Natural killer cell treated with Interleukin-12 subunit alpha and Interleukin-12 subunit beta and Interleukin-15 and Interleukin-18, amount 100 ng/mL, for 72 hours (primary cell): ENCODE data around the gene KCTD16. TPM values are rescaled to one million over a fixed set of nuclear protein-coding genes. Genes with fewer than 3 reads are reported as not detected.

Source experiments
- ATAC-seq, 2 donors: fragments of 150-1000 bp; cut with Tn5 transposase in 1 of 2; sonication (Bioruptor Pico), chemical (Tn5 transposase) in 1 of 2; 2 replicates each; pipeline ENCODE4 v1.10.0; 2021
- DNase-seq: peaks from one replicate; pipeline ENCODE4 v3.0.0; 2022; ENCODE audit warnings: low spot score
- H3K27ac Mint-ChIP-seq, 2 donors: 1 replicate in 1 of 2; 2 replicates in 1 of 2; pipeline ENCODE4 v1.8.0; 2022; ENCODE audit warnings: mixed read lengths in 2 of 2, mild to moderate bottlenecking in 1 of 2, moderate library complexity in 1 of 2
- H3K27me3 Mint-ChIP-seq, 2 donors: 1 replicate in 1 of 2; 2 replicates in 1 of 2; pipeline ENCODE4 v1.8.0; 2022; ENCODE audit warnings: mixed read lengths in 2 of 2
- H3K36me3 Mint-ChIP-seq: one replicate; pipeline ENCODE4 v1.8.0; 2022; ENCODE audit warnings: mixed read lengths
- H3K4me1 Mint-ChIP-seq, 2 donors: 1 replicate in 1 of 2; 2 replicates in 1 of 2; pipeline ENCODE4 v1.8.0; 2022; ENCODE audit warnings: low read depth in 2 of 2, mixed read lengths in 2 of 2, mild to moderate bottlenecking in 1 of 2
- H3K4me3 Mint-ChIP-seq: one replicate; pipeline ENCODE4 v1.8.0; 2022; ENCODE audit warnings: mixed read lengths
- H3K9me3 Mint-ChIP-seq: 2 replicates; pipeline ENCODE4 v1.8.0; 2022; ENCODE audit warnings: mixed read lengths
- total RNA-seq, 2 donors: library from RNA; stranded (reverse); gene quantifications; one replicate each; pipeline ENCODE4 v1.2.3, GENCODE V29; 2022

The KCTD16 gene
- total RNA-seq, 2 donors from 2014 or later = not detected

GRCh38 chr5:144141585-144141984 lies 29.1 kb upstream of the KCTD16 start:
- H3K36me3 Mint-ChIP-seq = no peaks in the 10 kb centered on the region
- peaks cover 25 to 30% of the 10 kb centered on the region in 2 donors for H3K27me3 Mint-ChIP-seq
- H3K9me3 Mint-ChIP-seq = no peaks in the 10 kb centered on the region
- ATAC-seq (no peak), DNase-seq (no peak)
- H3K27ac Mint-ChIP-seq = no peak overlapping the region
- H3K4me3 Mint-ChIP-seq = no peak overlapping the region
- H3K4me1 Mint-ChIP-seq = peaks cover 0 to 3% of the 10 kb centered on the region in 2 donors

GRCh38 chr5:144142139-144142823 lies 28.4 kb upstream of the KCTD16 start:
- Mint-ChIP-seq H3K27ac (no peak overlapping the region), H3K9me3 (no peaks in the 10 kb centered on the region), H3K4me1 (peaks cover 0 to 3% of the 10 kb centered on the region in 2 donors), H3K36me3 (no peaks in the 10 kb centered on the region), H3K4me3 (no peak overlapping the region), H3K27me3 (peaks cover 27 to 28% of the 10 kb centered on the region in 2 donors)
- DNase-seq = no peak
- ATAC-seq = peak in 1 of 2 donors; percentile 67

DNA sequence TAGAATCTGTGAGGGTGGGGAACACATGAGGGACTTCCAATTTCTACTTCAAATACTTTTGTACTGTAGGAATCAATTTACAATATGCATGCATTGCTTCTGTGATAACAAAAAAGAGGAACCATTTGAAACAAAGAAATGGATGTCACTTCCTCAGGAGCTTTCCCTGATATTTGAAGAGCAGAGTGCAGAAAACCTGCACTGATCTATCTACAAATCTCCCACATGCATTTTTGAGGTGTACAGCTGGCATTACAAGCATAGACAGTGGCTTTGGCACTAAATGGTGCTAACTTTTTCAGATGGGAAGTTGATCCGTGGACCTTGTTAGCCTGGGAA lies 27.9 kb upstream of the KCTD16 start:
- Mint-ChIP-seq H3K4me1 (peaks cover 0 to 3% of the 10 kb centered on the region in 2 donors), H3K4me3 (no peak overlapping the region), H3K36me3 (no peaks in the 10 kb centered on the region), H3K27ac (no peak overlapping the region), H3K27me3 (peaks cover 24 to 26% of the 10 kb centered on the region in 2 donors), H3K9me3 (no peaks in the 10 kb centered on the region)
- ATAC-seq (no peak), DNase-seq (no peak)

DNA sequence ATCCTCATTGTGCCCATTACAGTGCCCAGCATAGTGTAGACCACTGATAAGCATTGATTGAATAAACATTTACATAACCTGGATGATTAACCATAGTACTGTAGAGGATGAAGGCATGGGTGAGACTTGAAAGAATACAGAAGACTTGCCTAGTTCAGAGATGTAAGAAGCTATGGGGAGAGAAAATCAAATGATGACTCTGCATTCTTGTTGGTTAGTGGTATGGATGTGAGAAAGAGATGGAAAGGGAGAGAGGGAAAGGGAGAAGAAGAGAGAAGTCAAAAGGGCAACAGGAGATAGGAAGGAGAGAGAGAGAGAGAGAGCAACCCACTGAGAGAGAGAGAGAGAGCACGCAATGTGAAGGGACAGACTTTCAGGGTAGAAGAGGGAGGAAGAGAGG lies 27.0 kb upstream of the KCTD16 start:
- H3K27me3 Mint-ChIP-seq = peaks cover 23 to 27% of the 10 kb centered on the region in 2 donors
- ATAC-seq = no peak
- H3K27ac Mint-ChIP-seq = no peak overlapping the region
- peaks cover 0 to 3% of the 10 kb centered on the region in 2 donors for H3K4me1 Mint-ChIP-seq
- no peaks in the 10 kb centered on the region for H3K9me3 Mint-ChIP-seq
- DNase-seq = no peak
- H3K36me3 Mint-ChIP-seq = no peaks in the 10 kb centered on the region
- H3K4me3 Mint-ChIP-seq = no peak overlapping the region

DNA sequence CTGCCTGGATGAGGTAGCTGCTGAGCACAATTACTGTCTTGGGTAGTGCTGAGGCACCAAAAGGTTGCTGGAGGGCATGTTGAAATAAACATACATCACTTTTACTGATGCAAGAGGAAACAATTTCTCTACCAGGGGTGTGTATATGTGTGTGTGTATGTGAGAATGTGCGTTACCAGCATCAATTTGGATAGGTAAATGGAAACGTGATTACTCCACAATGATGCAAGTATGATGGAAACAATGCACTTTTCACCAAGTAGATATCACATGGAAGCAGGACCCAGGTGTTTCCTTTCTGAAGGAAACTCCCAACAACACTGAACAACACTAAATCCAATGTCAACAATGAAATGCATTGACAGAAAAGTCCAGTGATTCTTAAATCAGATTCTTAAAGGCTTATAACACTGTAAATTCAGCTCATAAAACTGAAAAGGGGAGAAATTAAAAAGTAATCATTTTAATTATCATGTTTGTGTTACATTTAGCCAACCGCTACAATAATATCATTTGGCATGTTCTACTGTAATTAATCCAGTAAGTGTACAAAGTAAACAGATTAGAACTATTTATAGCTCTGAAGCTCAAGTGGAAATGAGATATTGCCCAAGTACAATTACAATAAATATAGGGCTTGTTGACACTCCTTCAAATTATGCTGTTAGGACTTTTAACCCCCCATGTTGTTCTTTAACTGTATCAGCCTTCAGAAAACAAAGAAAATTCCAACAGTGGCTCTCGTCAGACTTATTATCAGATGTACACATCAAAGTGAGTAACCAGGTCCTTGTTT lies 25.5 kb upstream of the KCTD16 start:
- Mint-ChIP-seq H3K9me3 (no peaks in the 10 kb centered on the region), H3K27ac (no peak overlapping the region), H3K36me3 (no peaks in the 10 kb centered on the region), H3K27me3 (peaks cover 17 to 25% of the 10 kb centered on the region in 2 donors), H3K4me3 (no peak overlapping the region), H3K4me1 (peaks cover 0 to 3% of the 10 kb centered on the region in 2 donors)
- ATAC-seq (no peak), DNase-seq (no peak)

GRCh38 chr5:144151026-144151425 lies 19.6 kb upstream of the KCTD16 start:
- H3K27ac Mint-ChIP-seq = no peak overlapping the region
- peaks cover 5 to 14% of the 10 kb centered on the region in 2 donors for H3K27me3 Mint-ChIP-seq
- no peaks in the 10 kb centered on the region for H3K9me3 Mint-ChIP-seq
- H3K4me1 Mint-ChIP-seq = no peaks in the 10 kb centered on the region
- no peak for ATAC-seq
- H3K36me3 Mint-ChIP-seq = no peaks in the 10 kb centered on the region
- no peak for DNase-seq
- no peak overlapping the region for H3K4me3 Mint-ChIP-seq

DNA sequence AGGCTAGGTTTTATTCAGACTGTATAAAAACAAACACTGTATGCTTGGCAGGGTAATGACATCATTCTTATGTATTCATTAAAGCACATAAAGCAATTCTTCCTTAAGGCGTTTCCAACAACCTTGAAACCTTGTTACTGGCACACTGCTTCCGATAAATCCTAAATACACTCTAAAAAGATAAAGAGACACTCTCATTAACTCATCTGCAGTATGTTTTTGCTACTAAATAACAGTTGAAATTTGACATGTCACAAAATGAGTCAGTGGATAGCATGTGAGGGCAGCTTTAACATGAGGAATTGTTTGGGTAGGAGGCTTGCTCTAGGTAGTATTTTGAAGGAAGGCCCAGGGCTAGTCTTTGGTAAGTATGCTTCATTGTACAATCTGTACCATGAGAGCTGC lies 13.9 kb upstream of the KCTD16 start:
- Mint-ChIP-seq H3K4me1 (no peaks in the 10 kb centered on the region), H3K36me3 (peaks cover 8% of the 10 kb centered on the region), H3K27ac (no peak overlapping the region), H3K4me3 (no peak overlapping the region), H3K9me3 (no peaks in the 10 kb centered on the region), H3K27me3 (no peaks in the 10 kb centered on the region)
- ATAC-seq (no peak), DNase-seq (no peak)

DNA sequence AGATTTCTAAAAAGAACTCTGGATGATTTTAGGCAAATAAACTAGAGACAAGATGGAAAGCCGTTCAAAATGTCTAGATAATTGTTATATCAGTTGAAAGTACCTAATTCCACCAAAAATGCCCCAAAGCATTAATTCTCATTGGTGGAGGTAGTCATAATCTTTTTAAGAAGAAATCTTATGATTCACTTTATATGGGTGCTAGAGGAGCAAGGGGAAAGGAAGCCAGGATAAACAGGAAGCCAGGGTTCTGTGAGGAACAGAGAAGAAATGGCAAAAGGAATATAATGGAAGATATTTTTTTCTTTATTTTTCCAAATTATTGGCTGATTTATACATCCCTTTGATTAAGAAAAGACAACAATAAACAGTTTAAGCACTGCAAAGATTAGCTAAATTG lies 8.0 kb upstream of the KCTD16 start:
- Mint-ChIP-seq H3K27me3 (no peaks in the 10 kb centered on the region), H3K27ac (no peak overlapping the region), H3K9me3 (no peaks in the 10 kb centered on the region), H3K36me3 (peaks cover 32% of the 10 kb centered on the region), H3K4me3 (no peak overlapping the region), H3K4me1 (peaks cover 0 to 8% of the 10 kb centered on the region in 2 donors)
- ATAC-seq (no peak), DNase-seq (no peak)

DNA sequence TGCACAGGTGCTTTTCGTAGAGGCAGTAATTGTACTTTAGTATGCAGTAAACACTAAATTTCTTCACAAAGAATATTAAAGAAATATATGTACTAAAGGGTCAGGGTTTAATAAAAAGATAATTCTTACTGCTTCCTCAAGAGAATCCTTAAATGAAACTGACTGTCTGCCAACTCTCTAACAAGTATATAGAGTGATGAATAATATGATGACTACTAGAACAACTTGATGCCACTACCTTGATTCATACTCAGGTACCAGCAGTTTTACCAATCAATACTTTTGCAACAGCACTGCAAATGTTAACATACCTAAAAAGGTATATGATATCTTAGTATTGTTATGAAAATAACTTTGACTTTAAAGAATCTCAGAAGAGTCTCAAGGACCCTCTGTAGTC lies 4.0 kb upstream of the KCTD16 start:
- no peak for DNase-seq
- Mint-ChIP-seq H3K9me3 (peaks cover 4% of the 10 kb centered on the region), H3K4me1 (peaks cover 26 to 43% of the 10 kb centered on the region in 2 donors), H3K27me3 (peaks cover 3 to 7% of the 10 kb centered on the region in 2 donors), H3K4me3 (no peak overlapping the region), H3K36me3 (peaks cover 39% of the 10 kb centered on the region), H3K27ac (no peak overlapping the region)
- no peak for ATAC-seq

DNA sequence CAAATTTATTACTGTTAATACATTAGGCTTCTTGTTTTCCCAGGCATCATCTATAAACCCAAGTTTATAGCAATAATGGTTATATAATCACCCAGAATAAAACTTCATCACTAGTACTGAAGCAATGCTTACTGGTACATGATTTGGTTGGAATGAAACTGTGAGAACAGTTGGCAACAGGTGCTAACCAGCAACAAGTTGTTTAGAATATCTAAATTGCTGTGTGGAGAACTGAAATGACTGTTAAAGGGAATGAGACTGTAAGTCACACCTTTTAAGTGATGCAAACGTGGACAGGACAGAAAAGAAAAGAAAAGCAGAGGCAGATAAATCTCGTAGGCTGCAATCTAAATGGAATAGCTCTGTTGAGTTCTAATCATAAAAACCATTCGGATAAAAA lies 2.7 kb upstream of the KCTD16 start:
- Mint-ChIP-seq H3K36me3 (peaks cover 29% of the 10 kb centered on the region), H3K9me3 (peaks cover 4% of the 10 kb centered on the region), H3K27me3 (peaks cover 7 to 11% of the 10 kb centered on the region in 2 donors), H3K4me3 (peak overlapping the region; percentile 99), H3K4me1 (peaks cover 26 to 43% of the 10 kb centered on the region in 2 donors), H3K27ac (peak overlapping the region in 1 of 2 donors; percentile 92)
- ATAC-seq = no peak
- DNase-seq = no peak

GRCh38 chr5:144169904-144170275 lies 783 bp upstream of the KCTD16 start:
- DNase-seq = no peak
- peak overlapping the region; percentile 92 to 99 for H3K27ac Mint-ChIP-seq
- H3K36me3 Mint-ChIP-seq = peaks cover 24% of the 10 kb centered on the region
- H3K27me3 Mint-ChIP-seq = peaks cover 7 to 15% of the 10 kb centered on the region in 2 donors
- H3K4me3 Mint-ChIP-seq = peak overlapping the region; percentile 99
- H3K9me3 Mint-ChIP-seq = peaks cover 4% of the 10 kb centered on the region
- no peak for ATAC-seq
- peaks cover 26 to 43% of the 10 kb centered on the region in 2 donors for H3K4me1 Mint-ChIP-seq

- DNase-seq = no peak
- no peak for ATAC-seq
Measured at GRCh38 chr5:144173766-144174165, 3.1 kb downstream of the KCTD16 start.

DNA sequence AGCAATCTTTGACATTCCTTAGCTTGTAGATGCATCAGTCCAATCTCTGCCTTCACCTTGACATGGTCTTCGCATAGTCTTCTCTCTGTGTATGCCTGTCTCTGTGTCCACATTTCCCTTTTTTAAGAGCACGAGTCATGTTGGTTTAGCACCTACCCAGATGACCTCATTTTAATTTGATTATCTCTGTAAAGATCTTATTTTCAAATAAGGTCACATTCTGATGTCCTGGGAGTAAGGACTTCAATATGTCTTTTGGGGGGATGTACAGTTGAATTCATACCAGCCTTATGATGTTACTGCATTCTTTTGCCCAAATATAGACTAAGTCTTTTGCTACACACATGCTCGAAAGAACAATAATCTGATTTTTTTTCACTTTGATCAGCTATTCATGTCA lies 6.9 kb downstream of the KCTD16 start:
- Mint-ChIP-seq H3K4me3 (no peak overlapping the region), H3K27me3 (peaks cover 0 to 10% of the 10 kb centered on the region in 2 donors), H3K9me3 (no peaks in the 10 kb centered on the region), H3K27ac (no peak overlapping the region), H3K36me3 (no peaks in the 10 kb centered on the region), H3K4me1 (peaks cover 3 to 12% of the 10 kb centered on the region in 2 donors)
- DNase-seq (no peak), ATAC-seq (peak in 1 of 2 donors; percentile 27)

More at GRCh38 chr5:144173766-144174165, 3.1 kb downstream of the KCTD16 start:
- Mint-ChIP-seq H3K9me3 (peaks cover 4% of the 10 kb centered on the region), H3K36me3 (peaks cover 11% of the 10 kb centered on the region), H3K4me1 (peaks cover 24 to 29% of the 10 kb centered on the region in 2 donors), H3K27me3 (peaks cover 7 to 15% of the 10 kb centered on the region in 2 donors), H3K27ac (no peak overlapping the region), H3K4me3 (no peak overlapping the region)

- Mint-ChIP-seq H3K4me1 (peaks cover 3 to 18% of the 10 kb centered on the region in 2 donors), H3K9me3 (no peaks in the 10 kb centered on the region), H3K36me3 (no peaks in the 10 kb centered on the region), H3K27ac (no peak overlapping the region), H3K4me3 (no peak overlapping the region), H3K27me3 (peaks cover 0 to 2% of the 10 kb centered on the region in 2 donors)
- ATAC-seq = no peak
- no peak for DNase-seq
Measured at GRCh38 chr5:144179226-144179625, 8.6 kb downstream of the KCTD16 start.
